Ovary (tissue), 10 donors: ENCODE results near the gene HEPACAM2. TPM values are rescaled to one million over a fixed set of nuclear protein-coding genes. Genes with fewer than 3 reads are reported as not detected.

Experiments used
- DNase-seq, 5 donors: peaks; one replicate each; pipeline ENCODE4 v3.0.0-alpha.2; 2019 to 2020
- H3K27ac ChIP-seq, 2 donors: fragments of 200-600 bp; one replicate each; pipeline versions ENCODE4 v1.5.1 to v1.8.0; 2019 to 2022
- H3K27me3 ChIP-seq: fragments of 200-600 bp; one replicate; pipeline ENCODE4 v1.8.0; 2022
- H3K36me3 ChIP-seq: fragments of 200-600 bp; sonication (generic); one replicate; pipeline ENCODE4 v1.5.1; 2019
- H3K4me1 ChIP-seq: one replicate; pipeline ENCODE4 v1.8.1; 2013; ENCODE audit warnings: mild to moderate bottlenecking, moderate library complexity; ENCODE audit not compliant: insufficient read depth
- H3K4me3 ChIP-seq: fragments of 200-600 bp; sonication (generic); one replicate; pipeline ENCODE4 v1.5.1; 2017
- H3K9me3 ChIP-seq, 2 donors: fragments of 200-600 bp in 1 of 2; sonication (generic) in 1 of 2; one replicate each; pipeline versions ENCODE4 v1.5.1 to v1.8.1; 2013 to 2019; ENCODE audit warnings: mild to moderate bottlenecking in 1 of 2, moderate library complexity in 1 of 2
- CTCF ChIP-seq, 3 donors: fragments of 450-650 bp in 2 of 3; fragments of 200-600 bp in 1 of 3; IDR thresholded peaks; one replicate each; pipeline versions ENCODE4 v1.5.1 to v1.8.0; 2016 to 2022; ENCODE audit warnings: antibody characterized with exemption in 3 of 3, mild to moderate bottlenecking in 1 of 3
- EP300 ChIP-seq: sonication (generic); formaldehyde crosslinking; IDR thresholded peaks from one replicate; pipeline ENCODE4 v1.6.1; 2017; ENCODE audit warnings: antibody characterized with exemption
- POLR2A ChIP-seq: fragments of 450-650 bp; IDR thresholded peaks from one replicate; pipeline ENCODE4 v1.6.1; 2017; ENCODE audit warnings: antibody characterized with exemption, mild to moderate bottlenecking, moderate library complexity
- WGBS, 3 donors: extraction: QIAGEN DNeasy Blood & Tissue Kit in 1 of 3; methylation state at CpG; one replicate each; pipeline versions ENCODE4 v1.1.5 to v1.1.7; 2013 to 2017; 5-methylcytosine and 5-hydroxymethylcytosine counted together
- intact Hi-C, 4 donors: fragments of 100-400 bp; cut with DNase I; formaldehyde crosslinking; loops; one replicate each; pipeline versions ENCODE4 v1.11.0 to v1.15.1; 2022 to 2023
- long read RNA-seq, 3 donors: library from polyadenylated mRNA in 2 of 3; unstranded in 2 of 3; transcript quantifications; one replicate each; pipeline ENCODE4 v2.0.0 and lab custom pipeline, GENCODE V29; 2021 to 2026
- polyA plus RNA-seq, 2 donors: library from polyadenylated mRNA; stranded (reverse); fragments of 200-250 nt in 1 of 2; fragments of 350-450 nt in 1 of 2; fragmentation: Illumina TruSeq in 1 of 2; extraction: RNeasy Lipid Tissue Mini Kit (QIAGEN cat#74804) in 1 of 2; gene quantifications; one replicate each; pipeline ENCODE4 v1.2.3, GENCODE V29; 2013 to 2014
- total RNA-seq, 7 donors: library from RNA; depleted of rRNA in 2 of 7; stranded (reverse); fragments of >200 nt in 2 of 7; fragmentation: NEBNext Ultra II Directional in 3 of 7; extraction: Animal tissue kit (Norgen Biotek cat#: 25700) in 3 of 7; gene quantifications; one replicate each; pipeline versions ENCODE4 v1.1.0 to v1.2.4, GENCODE V29; 2016 to 2023
- donor health status: DM: no; HTN: no; CAD: no; lungs with moderate emphysema.
- donor health status: DM: no; HTN: no; CAD: no.
- donor health status: Bipolar disorder and iron deficiency.
- donor health status: DM: yes; HTN: yes; CAD: no.
- donor health status: DM: no; HTN: no; CAD: no.
- donor health status: DM: yes; HTN: yes; CAD: no.

The HEPACAM2 gene
- total RNA-seq (not detected), polyA plus RNA-seq (not detected)
- long read RNA-seq, donor 1 = 0 reads
- long read RNA-seq, donor 2 = 0 reads
- long read RNA-seq, donor 3 = 0 reads

GRCh38 chr7:93226310-93226709 lies at the start of gene HEPACAM2:
TSS of gene HEPACAM2 (minus strand) at chr7:93226469.
- Histone ChIP-seq H3K36me3 (no peaks in the 10 kb centered on the region), H3K4me3 (no peak within 1 kb of the TSS), H3K27me3 (no peaks in the 10 kb centered on the region), H3K27ac (no peak within 1 kb of the TSS), H3K9me3 (no peaks in the 10 kb centered on the region), H3K4me1 (no peaks in the 10 kb centered on the region)
- intact Hi-C loops = no loop called here
- no peak for TF ChIP-seq CTCF (IDR thresholded peaks at IDR 0.05)
- TF ChIP-seq EP300 = no peak
- TF ChIP-seq POLR2A = no peak
- no peak for DNase-seq
- 70 to 79% (median 74%) methylated on average over 2 of the region's 2 CpGs for WGBS, 3 donors

- Histone ChIP-seq H3K9me3 (no peaks in the 10 kb centered on the region), H3K4me3 (no peak overlapping the region), H3K27ac (no peak overlapping the region), H3K36me3 (no peaks in the 10 kb centered on the region), H3K4me1 (no peaks in the 10 kb centered on the region), H3K27me3 (no peaks in the 10 kb centered on the region)
- intact Hi-C loops = no loop called here
- no peak for DNase-seq
- WGBS, 3 donors = 81 to 85% (median 85%) methylated on average over 4 of the region's 4 CpGs
- no peak for TF ChIP-seq POLR2A
- no peak for TF ChIP-seq EP300
- TF ChIP-seq CTCF (IDR thresholded peaks at IDR 0.05) = no peak
Observed at GRCh38 chr7:93265220-93265619, 39.0 kb upstream of the HEPACAM2 start.

GRCh38 chr7:93262535-93262934 lies 36.3 kb upstream of the HEPACAM2 start:
- no peaks in the 10 kb centered on the region for H3K27me3 ChIP-seq
- intact Hi-C loops = no loop called here
- DNase-seq = no peak
- no peaks in the 10 kb centered on the region for H3K9me3 ChIP-seq
- no peaks in the 10 kb centered on the region for H3K36me3 ChIP-seq
- H3K4me3 ChIP-seq = no peak overlapping the region
- H3K4me1 ChIP-seq = no peaks in the 10 kb centered on the region
- H3K27ac ChIP-seq = no peak overlapping the region
- 92 to 97% (median 97%) methylated on average over 1 of the region's 1 CpG for WGBS, 3 donors
- TF ChIP-seq POLR2A (no peak), EP300 (no peak), CTCF (IDR thresholded peaks at IDR 0.05) (no peak)

- Histone ChIP-seq H3K27ac (no peak overlapping the region), H3K27me3 (no peaks in the 10 kb centered on the region), H3K4me1 (no peaks in the 10 kb centered on the region), H3K9me3 (no peaks in the 10 kb centered on the region), H3K36me3 (no peaks in the 10 kb centered on the region), H3K4me3 (no peak overlapping the region)
- TF ChIP-seq EP300 (no peak), POLR2A (no peak), CTCF (IDR thresholded peaks at IDR 0.05) (no peak)
- intact Hi-C loops = no loop called here
- DNase-seq = no peak
Observed at GRCh38 chr7:93258661-93259060, 32.4 kb upstream of the HEPACAM2 start.
